NCI-H1105 (cell line): ENCODE results near the gene ZBTB16.

Source experiments
- DNase-seq: peaks from one replicate; lab custom pipeline; 2025; lab: John Stamatoyannopoulos, UW

Gene ZBTB16

GRCh38 chr11:114106986-114107385 is 47.5 kb downstream of the ZBTB16 start:
- DNase-seq, result no peak

- DNase-seq, result no peak
These were observed 49.1 kb downstream of the ZBTB16 start for GRCh38 chr11:114108501-114109205.

DNA sequence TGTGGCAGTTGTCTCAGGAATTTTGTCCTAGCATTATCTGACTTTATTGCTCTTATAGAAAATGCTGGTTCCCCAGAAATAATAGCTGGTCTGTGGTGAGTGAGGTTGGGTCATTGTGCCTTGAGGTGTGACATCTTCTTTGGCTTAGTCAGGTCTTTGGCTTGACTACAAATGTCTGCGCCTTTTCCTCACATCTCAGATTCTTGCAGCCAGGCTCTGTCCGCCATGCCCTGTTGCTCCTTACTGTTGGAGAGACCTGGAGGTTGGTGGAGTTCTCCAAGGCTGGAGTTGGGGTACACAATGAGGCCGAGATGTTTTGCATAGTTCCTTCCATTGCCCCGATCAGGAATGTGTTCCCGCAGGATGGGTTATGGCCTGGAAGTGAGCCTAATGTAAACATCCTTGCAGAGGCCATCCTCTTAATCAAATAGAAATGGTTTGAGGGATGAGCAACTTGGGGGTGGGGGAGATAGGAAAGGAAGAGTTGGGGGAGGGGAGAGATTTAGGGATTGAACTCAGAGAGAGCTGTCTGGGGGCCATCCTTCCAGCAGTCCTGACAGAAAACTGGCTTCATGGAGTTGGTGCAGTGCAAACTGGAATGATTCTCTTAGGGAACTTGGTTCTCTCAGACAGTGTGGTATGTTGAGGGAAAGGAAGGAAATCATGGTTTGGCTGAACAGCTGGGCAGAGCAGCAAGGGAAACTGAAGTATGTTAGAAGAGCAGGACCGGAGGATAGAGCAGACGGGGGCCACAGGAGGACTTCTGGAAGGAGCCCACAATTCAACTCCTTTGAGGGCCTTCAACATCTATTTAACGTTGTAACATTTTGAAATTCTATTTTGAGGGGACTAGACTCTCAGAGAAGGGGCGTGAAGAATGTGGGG is 49.9 kb downstream of the ZBTB16 start:
- no peak for DNase-seq

GRCh38 chr11:114110123-114110522 is 50.6 kb downstream of the ZBTB16 start:
- no peak for DNase-seq

DNA sequence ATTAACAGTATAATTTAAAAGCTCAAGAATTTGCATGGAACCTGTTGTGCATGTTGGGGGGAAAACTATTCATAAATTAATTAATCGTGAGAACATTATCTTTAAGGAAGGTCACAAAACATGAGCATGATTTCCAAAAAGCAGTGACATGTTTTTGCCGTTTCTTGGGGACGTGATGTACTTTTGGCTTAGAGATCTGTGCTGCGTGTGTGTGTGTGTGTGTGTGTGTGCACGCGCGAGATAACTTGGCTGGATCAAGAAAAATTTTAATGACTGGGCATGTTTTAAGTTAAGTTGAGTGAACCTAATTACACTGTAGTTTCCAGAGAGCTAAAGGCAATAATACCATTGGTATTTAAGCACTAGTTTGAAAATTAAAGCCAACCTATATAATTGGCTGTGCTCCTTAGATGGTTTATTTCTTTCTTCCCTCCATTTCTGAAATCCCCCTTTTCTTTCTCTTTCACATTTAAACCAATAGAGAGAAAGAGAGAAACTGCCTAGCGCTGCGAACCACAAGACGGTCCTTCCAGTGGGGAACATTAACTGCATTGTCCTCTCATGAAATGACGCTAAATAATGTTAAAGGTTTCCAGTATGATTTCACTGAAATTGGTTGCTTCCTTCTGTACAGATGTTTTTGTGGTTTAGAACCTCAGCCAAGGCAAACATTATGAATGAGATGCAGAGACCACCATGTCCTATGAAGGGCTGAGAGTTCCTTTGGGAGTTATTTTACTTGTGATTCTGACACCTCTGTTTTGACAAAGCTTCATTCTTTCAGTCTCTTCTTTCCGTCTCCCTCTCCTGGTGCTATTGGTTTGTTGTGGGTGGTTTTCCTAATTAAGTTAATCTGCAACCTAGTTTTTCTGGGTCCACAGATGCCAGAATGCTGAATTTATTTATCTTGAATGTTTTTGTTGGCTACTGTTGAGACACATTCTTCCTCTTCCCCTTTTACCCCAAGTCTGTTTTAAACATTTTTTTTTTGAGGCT is 51.7 kb downstream of the ZBTB16 start:
- DNase-seq, result no peak

GRCh38 chr11:114115451-114115928 is 56.0 kb downstream of the ZBTB16 start:
- no peak for DNase-seq

GRCh38 chr11:114116357-114116756 is 56.8 kb downstream of the ZBTB16 start:
- DNase-seq, result no peak

DNA sequence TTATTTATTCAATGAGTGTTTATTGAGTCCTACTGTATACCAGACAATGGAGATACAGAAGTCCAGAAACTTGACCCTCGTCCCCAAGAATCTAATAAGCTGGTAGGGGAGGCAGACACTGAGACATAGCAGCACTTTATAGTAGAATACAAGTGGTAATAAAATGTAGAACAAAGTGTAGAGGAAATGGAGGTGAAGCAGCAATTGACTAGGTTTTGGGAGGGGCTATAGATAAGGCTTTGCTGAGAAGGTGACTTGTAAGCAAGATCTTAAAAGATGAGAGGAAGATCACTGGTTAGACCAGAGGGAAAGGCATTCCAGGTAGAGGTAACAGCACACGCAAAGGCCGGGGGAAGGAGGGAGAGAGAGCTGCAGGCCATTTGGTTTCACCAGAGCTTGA is 57.3 kb downstream of the ZBTB16 start:
- DNase-seq, result no peak

GRCh38 chr11:114120606-114121005 is 61.1 kb downstream of the ZBTB16 start:
- DNase-seq, result no peak

GRCh38 chr11:114121138-114121537 is 61.6 kb downstream of the ZBTB16 start:
- DNase-seq, result no peak

DNA sequence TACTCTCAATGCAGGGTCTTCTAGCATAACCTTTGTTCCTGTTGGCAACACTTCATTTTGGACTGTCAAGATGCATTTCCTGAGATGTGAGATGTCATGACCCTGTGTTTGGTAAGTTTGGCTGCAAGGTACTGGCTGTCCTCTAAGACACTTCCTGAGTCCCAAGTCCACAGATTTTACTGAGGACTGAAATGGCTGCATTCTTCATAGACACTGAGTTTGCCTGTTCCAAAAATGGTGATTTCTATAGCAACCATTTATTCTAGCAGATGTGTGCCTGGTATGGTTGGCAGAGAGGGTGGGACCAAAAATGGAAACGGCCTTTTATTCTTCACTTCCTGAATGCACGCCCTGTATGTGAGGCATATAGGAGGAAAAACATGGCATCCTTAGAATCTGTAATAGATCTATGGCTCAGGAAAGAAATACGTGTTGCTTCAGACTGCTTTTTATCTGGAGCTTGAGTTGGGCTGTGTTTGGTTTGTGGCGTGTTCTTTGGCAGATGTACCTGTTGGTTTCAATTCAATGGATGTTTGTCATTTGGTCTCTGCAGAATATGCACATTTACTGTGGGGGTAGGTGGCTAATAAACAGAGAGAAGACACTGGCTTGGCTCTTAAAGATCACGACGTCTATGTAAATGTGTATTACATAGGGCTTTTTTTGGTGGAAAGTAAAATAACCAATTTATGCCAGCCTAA is 62.4 kb downstream of the ZBTB16 start:
- no peak for DNase-seq

- no peak for DNase-seq
These were observed 63.2 kb downstream of the ZBTB16 start for GRCh38 chr11:114122686-114123085.

DNA sequence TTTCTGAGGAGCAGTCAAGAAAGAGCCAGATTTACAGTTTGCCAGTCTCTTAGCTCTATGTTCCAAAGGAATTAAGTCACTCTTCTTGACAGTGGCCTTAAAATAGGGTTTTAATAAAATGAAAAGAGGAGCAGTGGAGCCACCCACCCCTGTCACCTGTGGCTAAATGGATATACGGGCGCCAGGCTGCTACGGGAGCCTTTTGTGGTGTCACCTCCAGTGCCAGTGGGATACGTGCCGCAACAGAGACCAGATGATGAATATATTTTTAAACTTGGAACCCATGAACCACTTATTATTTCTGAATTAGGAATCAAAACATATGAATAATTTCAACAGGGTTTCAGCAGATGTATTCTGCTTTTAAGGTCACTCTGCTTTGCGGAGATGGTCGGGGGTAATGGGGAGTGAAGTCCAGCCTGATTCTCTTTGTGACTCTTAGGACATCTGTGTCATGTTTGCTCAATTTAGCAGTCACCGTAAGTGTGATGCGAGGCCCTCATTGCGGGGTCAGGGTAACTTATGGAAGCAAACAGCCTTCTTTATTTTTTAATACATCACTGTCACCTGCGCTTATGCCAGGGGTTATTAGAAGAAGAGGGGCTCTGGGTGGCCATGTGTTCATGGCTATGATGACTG is 64.3 kb downstream of the ZBTB16 start:
- DNase-seq, result no peak

- no peak for DNase-seq
These were observed 65.2 kb downstream of the ZBTB16 start for GRCh38 chr11:114124601-114125144.

DNA sequence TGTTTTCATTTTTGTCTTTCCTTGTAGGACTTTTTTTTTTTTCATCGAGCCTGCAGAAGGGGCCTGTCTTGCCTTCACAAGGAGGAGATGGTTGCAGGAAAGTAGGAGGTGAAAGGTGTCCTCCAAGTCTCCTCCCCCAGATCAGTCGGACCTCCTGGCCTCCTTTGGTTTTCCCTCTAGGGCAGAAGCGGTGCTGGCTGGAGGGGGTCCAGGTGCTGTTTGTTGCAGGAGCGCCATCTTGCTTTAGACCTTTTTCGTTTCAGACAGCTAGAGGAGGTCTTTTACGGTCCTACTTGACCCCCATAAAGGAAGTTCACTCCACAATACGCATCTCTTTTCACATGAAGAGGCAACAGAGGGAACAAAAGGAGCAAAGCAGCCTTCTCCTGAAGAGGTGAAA is 66.0 kb downstream of the ZBTB16 start:
- DNase-seq, result no peak

- DNase-seq, result no peak
These were observed 66.4 kb downstream of the ZBTB16 start for GRCh38 chr11:114125959-114126358.

DNA sequence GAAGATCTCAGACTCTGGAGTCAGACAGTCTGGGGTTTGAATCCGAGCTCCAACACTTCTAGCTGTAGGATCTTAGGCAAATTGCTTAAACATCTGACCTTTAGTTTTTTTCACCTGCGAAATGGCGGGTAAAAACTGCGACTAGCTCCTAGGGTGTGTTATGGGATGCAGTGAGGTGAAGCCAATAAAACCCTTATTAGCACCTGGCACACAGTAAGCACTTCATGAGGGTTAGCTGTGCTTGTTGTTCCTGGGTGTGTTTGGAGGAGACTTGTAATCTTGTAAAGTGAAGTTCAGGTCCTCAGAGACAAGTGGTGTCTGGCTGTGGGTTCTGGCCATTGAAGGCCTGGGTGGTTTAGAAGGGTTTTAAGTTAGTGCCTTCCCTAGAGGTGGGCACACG is 68.9 kb downstream of the ZBTB16 start:
- DNase-seq, result no peak

DNA sequence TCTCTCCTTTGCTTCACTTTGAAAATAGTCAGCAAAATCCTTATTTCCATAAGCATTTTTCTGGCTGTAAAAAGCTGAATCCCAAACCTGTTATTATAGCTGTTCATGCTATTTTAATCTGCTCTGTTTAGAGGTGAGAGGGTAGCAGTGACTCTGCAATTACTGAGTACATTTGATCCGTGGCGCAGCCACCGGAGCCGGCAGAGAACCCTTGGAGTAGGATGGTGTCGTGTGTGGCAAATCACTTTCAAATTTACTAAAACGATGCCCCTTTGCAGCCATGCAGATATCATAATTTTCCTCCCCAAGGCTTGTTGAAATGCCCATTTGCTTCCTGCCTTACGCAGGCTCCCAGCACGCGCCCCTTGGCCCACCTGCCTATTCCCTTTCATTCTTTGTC is 69.6 kb downstream of the ZBTB16 start:
- DNase-seq, result no peak

DNA sequence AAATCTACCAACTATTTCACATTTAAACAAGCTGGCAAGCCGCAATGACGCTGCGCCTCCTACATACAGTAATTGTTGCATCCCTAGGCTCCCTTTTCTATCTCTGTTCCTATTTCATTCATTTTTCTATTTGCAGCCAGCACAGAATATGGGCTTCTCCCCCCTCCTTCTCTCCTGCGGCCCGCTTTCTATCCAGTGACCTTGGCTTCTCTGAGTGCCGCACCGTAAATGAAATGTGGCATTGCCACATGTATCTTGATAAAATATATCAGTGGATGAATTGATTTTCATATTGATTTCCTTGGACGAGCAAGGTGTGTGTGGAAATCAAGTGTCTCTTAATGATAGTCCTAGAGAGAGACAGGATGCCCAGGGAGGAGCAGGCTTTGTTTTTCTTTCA is 70.2 kb downstream of the ZBTB16 start:
- DNase-seq, result no peak

GRCh38 chr11:114130115-114130576 is 70.6 kb downstream of the ZBTB16 start:
- no peak for DNase-seq
